HG03175 (cell line): ENCODE data around the gene LMF1.
"Not testable (repeated sequence)": the region's sequence is repeated elsewhere in the genome, so short reads cannot be mapped to it uniquely, and the experiment has no call there.

ENCODE experiments used
- ATAC-seq: cut with Tn5 transposase; IDR thresholded peaks from one replicate; pipeline ENCODE4 v1.9.1; 2021; ENCODE audit warnings: mild to moderate bottlenecking, moderate library complexity; ENCODE audit not compliant: unreplicated experiment

The LMF1 gene

GRCh38 chr16:820044-820408 is 150.8 kb downstream of the LMF1 start:
- ATAC-seq, result not testable (repeated sequence)

GRCh38 chr16:819336-820043 is 151.3 kb downstream of the LMF1 start:
- no peak for ATAC-seq

GRCh38 chr16:818592-818991 is 152.2 kb downstream of the LMF1 start:
- ATAC-seq, result no peak

- ATAC-seq, result no peak
Measured at GRCh38 chr16:818132-818531, 152.7 kb downstream of the LMF1 start.

- ATAC-seq, result no peak
Measured at GRCh38 chr16:817001-817906, 153.5 kb downstream of the LMF1 start.

GRCh38 chr16:815861-816260 is 154.9 kb downstream of the LMF1 start:
- ATAC-seq, result no peak

GRCh38 chr16:814974-815373 is 155.8 kb downstream of the LMF1 start:
- no peak for ATAC-seq

- no peak for ATAC-seq
Measured at GRCh38 chr16:813916-814412, 156.8 kb downstream of the LMF1 start.

GRCh38 chr16:813204-813915 is 157.4 kb downstream of the LMF1 start:
- no peak for ATAC-seq

- no peak for ATAC-seq
Measured at GRCh38 chr16:808085-808386, 162.7 kb downstream of the LMF1 start.

GRCh38 chr16:807347-808084 is 163.3 kb downstream of the LMF1 start:
- peak; percentile 93 for ATAC-seq

GRCh38 chr16:805474-805873 is 165.3 kb downstream of the LMF1 start:
- no peak for ATAC-seq

GRCh38 chr16:804193-805048 is 166.4 kb downstream of the LMF1 start:
- no peak for ATAC-seq

- ATAC-seq, result no peak
Measured at GRCh38 chr16:803754-804080, 167.1 kb downstream of the LMF1 start.
